GM12801 (cell line): ENCODE results near the gene ZEB2.

Experiments used
- TF ChIP-seq, protein P1 (sequence below): IDR thresholded peaks from one replicate; pipeline ENCODE4 v1.5.1; 2011; ENCODE audit warnings: control low read depth; ENCODE audit not compliant: insufficient read length; ENCODE audit errors: extremely low read depth

Gene ZEB2

DNA sequence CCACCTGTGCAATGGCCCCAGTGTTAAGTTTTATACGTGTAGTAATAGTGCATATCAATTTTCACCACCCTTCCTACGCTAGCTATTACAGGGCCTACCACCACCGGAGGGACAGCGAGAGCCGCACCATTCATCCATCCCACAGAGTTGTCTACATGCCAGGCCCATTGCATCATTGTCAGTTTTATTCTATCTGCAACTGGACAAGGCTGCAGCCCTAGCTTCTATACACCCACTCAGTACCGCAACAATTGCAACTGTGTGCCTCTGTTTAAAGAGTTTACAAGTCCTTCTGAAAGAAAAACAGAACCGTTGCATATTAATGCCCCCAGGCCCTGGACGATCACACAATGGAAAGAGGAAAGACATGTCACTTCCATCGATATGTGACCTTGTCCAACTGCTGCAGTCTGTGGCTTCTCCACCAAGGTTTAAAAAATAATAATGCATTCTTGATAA lies 58.6 kb downstream of the ZEB2 start:
- TF ChIP-seq, protein P1, sequence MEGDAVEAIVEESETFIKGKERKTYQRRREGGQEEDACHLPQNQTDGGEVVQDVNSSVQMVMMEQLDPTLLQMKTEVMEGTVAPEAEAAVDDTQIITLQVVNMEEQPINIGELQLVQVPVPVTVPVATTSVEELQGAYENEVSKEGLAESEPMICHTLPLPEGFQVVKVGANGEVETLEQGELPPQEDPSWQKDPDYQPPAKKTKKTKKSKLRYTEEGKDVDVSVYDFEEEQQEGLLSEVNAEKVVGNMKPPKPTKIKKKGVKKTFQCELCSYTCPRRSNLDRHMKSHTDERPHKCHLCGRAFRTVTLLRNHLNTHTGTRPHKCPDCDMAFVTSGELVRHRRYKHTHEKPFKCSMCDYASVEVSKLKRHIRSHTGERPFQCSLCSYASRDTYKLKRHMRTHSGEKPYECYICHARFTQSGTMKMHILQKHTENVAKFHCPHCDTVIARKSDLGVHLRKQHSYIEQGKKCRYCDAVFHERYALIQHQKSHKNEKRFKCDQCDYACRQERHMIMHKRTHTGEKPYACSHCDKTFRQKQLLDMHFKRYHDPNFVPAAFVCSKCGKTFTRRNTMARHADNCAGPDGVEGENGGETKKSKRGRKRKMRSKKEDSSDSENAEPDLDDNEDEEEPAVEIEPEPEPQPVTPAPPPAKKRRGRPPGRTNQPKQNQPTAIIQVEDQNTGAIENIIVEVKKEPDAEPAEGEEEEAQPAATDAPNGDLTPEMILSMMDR = no peak

DNA sequence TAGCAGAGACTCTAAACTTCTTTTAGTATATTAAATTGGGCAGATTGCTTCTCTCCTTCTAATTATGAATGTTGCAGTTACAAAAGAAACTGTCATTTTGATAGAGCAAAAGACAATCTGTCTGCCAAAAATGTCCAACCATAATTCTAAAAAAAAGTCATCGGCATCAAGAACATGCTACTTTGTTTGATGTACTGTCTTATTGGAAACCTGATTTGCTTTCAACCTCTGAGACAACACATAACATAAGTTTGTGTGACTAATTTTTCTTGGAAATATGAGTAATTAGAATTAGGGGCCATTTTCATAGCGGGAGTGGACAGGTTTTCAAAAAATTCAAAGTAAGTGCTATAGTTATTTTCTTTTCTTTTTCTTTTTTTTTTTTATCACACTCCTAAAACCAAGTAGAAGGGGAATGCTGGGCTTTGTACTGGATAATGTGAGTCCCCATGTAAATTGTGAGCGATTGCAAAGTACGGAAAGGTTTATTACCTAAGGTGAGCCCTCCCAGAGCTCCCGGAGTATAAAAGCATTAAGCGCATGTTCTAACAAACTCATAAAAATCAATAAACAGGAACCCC lies 59.1 kb downstream of the ZEB2 start:
- TF ChIP-seq, protein P1 = no peak

DNA sequence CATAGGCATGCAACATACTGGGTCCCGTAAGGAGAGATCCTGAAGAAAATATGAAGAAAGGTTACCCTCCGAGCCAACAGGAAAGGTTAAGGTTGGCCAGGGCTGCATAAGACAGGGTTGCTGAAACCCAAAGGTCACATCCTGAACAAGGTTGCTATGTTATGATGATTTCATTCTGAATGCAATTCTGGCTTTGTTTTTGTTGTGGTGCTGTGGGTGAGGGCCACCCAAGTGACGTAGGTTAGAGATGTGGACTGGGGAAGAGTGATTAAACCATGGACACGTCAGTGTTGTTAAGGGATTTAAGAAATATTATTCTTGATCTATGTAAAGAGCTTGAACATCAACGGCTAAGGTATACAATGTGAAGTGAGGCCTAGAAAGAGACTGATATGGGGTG lies 60.0 kb downstream of the ZEB2 start:
- TF ChIP-seq, protein P1 = no peak

DNA sequence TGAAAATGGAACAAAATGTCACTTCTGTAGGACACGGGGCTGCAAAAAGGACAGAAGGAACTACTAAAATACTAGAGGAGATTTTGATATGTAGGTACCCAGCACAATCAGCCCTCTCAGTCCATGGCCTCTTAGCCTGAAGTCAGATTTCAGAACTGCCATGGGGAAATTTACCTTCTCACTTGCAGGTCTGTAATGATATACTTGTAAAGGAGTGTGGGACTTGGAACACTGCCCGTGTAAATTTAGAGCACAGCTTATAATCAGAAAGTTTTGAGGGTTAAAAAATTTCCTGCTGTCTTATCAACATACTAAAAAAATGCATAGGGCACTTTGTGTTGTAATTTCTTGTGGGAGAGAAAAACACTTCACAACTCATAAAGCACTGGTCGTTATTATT lies 60.6 kb downstream of the ZEB2 start:
- TF ChIP-seq, protein P1 = no peak

DNA sequence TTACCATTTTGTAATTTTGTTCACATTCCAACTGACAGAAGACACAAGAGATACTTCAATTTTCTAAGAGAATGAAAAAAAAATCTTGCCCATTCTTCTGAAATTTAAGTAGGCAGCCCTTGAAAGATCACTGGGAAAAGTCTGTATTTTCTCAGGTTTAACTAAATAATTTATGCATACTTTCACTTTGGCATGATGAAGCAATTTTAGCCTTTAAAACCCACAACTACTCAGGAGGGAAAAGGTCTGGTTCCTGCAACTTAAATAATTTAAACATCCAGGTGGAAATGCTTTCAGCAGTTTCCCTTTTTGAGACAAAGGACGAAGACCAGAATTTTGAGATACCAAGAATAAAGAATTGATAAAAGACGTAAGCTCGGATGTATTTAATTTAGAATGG lies 61.4 kb downstream of the ZEB2 start:
- TF ChIP-seq, protein P1 = no peak

DNA sequence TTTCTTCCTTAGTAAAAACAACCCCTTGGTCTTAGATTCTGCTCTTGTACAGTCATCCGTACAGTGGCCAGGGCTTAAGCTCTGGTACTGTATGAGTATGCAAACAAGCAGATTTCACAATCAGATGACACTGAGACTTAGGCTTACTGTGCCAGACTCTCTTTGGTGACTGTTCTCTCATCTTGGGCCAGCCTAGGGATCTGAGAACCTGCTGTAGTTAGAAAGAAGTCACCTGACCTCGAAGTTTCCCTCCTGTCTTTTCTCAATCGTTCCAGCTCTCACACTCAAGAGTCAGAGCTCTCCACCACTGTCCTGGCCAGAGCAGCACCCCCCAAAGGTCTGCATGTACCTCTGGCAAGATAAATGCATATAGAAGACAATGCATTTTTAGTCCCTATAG lies 63.2 kb downstream of the ZEB2 start:
- TF ChIP-seq, protein P1 = no peak

DNA sequence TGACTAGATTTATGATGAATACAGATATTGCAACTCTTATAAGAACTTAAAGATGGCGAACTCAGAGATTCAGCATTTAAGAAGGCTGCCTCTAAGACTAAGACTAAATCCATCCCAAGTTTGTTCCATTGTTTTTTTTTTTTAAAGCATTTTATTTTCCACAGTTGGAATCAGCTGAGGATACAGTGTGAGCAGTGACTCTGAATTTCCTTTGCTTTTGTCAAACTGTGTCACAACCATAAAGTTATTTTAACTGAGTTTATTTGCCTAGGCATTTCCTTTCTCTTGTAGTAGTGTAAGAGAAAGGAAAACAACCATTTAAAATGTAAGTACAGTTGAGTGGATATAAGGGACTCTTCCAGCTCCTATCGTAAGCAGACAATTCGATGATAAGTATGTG lies 63.9 kb downstream of the ZEB2 start:
- TF ChIP-seq, protein P1 = no peak
